ENCODE results near the gene IBA57. TPM values are rescaled to one million over a fixed set of nuclear protein-coding genes. Genes with fewer than 3 reads are reported as not detected.

Gene IBA57
- total and polyA plus RNA-seq, 2 donors, result 1.7 to 4.2 TPM

DNA sequence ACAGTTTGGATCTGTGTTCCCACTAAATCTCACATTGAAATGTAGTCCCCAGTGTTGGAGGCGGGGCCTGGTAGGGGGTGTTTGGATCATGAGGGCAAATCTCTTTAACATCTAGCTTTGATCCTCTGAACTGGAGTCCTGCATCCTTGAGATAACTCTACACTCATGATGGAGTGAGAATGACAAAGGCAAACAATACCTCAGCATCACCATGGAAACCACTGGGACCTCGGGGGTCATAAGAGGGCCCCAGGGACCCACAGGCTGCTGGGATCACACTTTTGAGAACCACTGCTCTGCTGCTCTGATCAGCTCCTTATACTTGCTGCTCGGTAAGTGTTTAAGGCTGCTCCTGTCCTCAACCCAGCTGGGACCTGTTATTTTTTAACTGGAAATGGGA lies 28.8 kb downstream of the IBA57 start:
- peaks cover 3 to 8% of the 10 kb centered on the region in 2 donors for H3K9me3 ChIP-seq (ENCODE audit: control insufficient read depth in 2 of 2, insufficient read depth in 1 of 2, low read length in 1 of 2)
- H3K27me3 ChIP-seq (ENCODE audit: control insufficient read depth in 2 of 2, insufficient read depth in 1 of 2, low read length in 1 of 2), result no peaks in the 10 kb centered on the region
- no peak overlapping the region for H3K27ac ChIP-seq (ENCODE audit: low read depth in 1 of 2, low read length in 1 of 2)
- H3K36me3 ChIP-seq (ENCODE audit: control insufficient read depth in 2 of 2, insufficient read depth in 2 of 2, low read length in 1 of 2), result no peaks in the 10 kb centered on the region
- 93% methylated on average over 3 of the region's 3 CpGs for WGBS
- H3K4me3 ChIP-seq (ENCODE audit: low read length in 2 of 2), result no peak overlapping the region
- H3K4me1 ChIP-seq (ENCODE audit: control insufficient read depth in 2 of 2, insufficient read depth in 2 of 2, low read length in 2 of 2), result no peaks in the 10 kb centered on the region
- DNase-seq (ENCODE audit: low read depth in 6 of 9, low spot score in 9 of 9), result no peak

DNA sequence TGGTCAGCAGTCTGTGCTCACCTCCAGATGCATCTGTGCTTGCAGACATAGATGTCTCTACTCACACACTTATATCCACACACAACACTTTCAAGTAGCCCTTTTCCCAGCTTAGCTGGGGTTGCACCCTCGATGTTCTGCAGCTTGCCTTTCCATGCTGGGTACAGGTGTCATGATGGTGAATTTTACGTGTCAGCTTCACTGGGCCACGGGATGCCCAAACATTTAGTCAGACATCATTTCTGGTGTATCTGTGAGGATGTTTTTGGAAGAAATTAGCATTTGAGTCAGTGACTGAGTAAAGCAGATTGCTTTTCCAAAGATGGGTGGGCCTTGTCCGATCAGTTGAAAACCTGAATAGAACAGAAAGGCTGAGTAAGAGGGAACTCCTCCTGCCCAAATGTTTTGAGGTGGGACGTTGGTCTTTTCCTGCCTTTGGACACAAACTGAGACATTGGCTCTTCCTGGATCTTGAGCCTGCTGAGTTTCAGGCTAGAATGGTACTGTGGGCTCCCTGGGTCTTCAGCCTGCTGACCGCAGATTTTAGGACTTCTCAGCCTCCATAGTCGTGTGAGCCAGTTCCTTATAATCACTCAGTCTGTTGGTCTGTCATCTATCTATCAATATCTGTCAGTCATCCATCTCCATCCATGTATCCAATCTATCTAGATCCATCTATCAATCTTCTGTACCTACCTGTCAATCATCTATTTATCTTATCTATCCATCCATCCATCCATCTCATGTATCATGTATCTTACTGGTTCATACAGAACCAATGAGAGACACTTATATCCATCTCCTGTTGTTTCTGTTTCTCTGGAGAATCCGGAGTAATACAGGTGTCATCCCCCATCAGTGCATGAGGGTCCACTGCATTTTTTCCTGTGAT lies 29.6 kb downstream of the IBA57 start:
- H3K4me3 ChIP-seq (ENCODE audit: low read length in 2 of 2), result no peak overlapping the region
- no peaks in the 10 kb centered on the region for H3K36me3 ChIP-seq (ENCODE audit: control insufficient read depth in 2 of 2, insufficient read depth in 2 of 2, low read length in 1 of 2)
- no peak for DNase-seq (ENCODE audit: low read depth in 6 of 9, low spot score in 9 of 9)
- H3K27me3 ChIP-seq (ENCODE audit: control insufficient read depth in 2 of 2, insufficient read depth in 1 of 2, low read length in 1 of 2), result no peaks in the 10 kb centered on the region
- no peak overlapping the region for H3K27ac ChIP-seq (ENCODE audit: low read depth in 1 of 2, low read length in 1 of 2)
- WGBS, result 97% methylated on average over 8 of the region's 8 CpGs
- H3K9me3 ChIP-seq (ENCODE audit: control insufficient read depth in 2 of 2, insufficient read depth in 1 of 2, low read length in 1 of 2), result peaks cover 3 to 8% of the 10 kb centered on the region in 2 donors
- no peaks in the 10 kb centered on the region for H3K4me1 ChIP-seq (ENCODE audit: control insufficient read depth in 2 of 2, insufficient read depth in 2 of 2, low read length in 2 of 2)

DNA sequence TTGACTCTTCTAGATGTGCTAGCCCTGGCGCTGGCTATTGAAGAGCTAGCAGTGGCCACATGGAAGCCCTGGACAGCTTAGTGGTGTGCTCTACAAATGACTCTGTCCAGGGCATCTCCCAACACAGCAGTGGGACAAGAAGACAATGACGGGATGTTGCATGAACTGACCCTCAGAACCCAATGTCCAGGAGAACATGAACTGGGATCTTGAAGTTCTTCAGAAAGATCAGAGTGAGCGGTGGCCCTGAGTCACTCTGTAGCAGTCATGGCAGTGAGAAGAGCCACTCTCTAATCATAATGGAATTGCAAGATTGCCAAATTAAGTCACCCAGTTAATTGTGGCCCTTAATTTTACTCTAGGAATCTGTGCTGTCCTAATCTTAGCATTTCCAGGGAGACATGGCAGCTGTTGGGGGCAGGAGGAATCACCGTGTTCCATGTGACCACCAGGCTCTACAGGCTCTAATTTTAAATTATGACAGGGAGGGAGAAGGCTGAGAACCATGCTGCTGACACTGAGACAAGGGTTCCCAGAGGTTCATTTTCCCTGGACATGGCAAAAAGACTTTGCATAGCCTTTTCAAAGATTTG lies 32.0 kb downstream of the IBA57 start:
- Histone ChIP-seq H3K4me1 (ENCODE audit: control insufficient read depth in 2 of 2, insufficient read depth in 2 of 2, low read length in 2 of 2) (no peaks in the 10 kb centered on the region), H3K36me3 (ENCODE audit: control insufficient read depth in 2 of 2, insufficient read depth in 2 of 2, low read length in 1 of 2) (no peaks in the 10 kb centered on the region), H3K4me3 (ENCODE audit: low read length in 2 of 2) (no peak overlapping the region), H3K27ac (ENCODE audit: low read depth in 1 of 2, low read length in 1 of 2) (no peak overlapping the region), H3K9me3 (ENCODE audit: control insufficient read depth in 2 of 2, insufficient read depth in 1 of 2, low read length in 1 of 2) (peaks cover 3 to 8% of the 10 kb centered on the region in 2 donors), H3K27me3 (ENCODE audit: control insufficient read depth in 2 of 2, insufficient read depth in 1 of 2, low read length in 1 of 2) (no peaks in the 10 kb centered on the region)
- WGBS, result over 99% methylated on average over 4 of the region's 4 CpGs
- no peak for DNase-seq (ENCODE audit: low read depth in 6 of 9, low spot score in 9 of 9)

DNA sequence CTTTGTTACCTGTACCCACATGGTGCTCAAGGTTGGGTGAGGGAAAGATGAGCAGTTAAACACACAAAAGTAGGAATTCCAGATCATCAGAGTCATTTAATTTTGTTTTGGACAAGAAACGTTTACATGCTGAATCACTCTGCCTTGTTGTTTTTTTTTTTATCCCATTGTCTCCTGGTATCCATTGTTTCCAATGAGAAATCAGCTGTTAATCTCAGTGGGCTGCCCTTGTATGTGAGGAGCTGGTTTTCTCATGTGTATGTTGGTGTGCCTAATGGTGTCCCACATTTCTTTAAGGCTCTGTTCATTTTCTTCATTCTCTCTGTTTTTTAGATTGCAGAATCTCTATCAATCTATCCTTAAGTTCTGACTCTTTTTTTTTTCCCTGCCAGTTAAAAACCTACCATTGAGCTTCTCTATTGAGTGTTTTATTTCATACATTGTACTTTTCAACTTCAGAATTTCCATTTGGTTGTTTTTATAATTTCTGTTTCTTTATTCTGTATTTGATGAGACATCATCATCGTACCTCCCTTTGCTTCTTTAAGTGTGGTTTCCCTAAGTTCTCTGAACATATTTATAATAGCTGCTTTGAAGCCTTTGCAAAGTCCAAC lies 33.5 kb downstream of the IBA57 start:
- no peak for DNase-seq (ENCODE audit: low read depth in 6 of 9, low spot score in 9 of 9)
- WGBS, result 79% methylated on average over 2 of the region's 2 CpGs
- Histone ChIP-seq H3K36me3 (ENCODE audit: control insufficient read depth in 2 of 2, insufficient read depth in 2 of 2, low read length in 1 of 2) (no peaks in the 10 kb centered on the region), H3K27me3 (ENCODE audit: control insufficient read depth in 2 of 2, insufficient read depth in 1 of 2, low read length in 1 of 2) (no peaks in the 10 kb centered on the region), H3K27ac (ENCODE audit: low read depth in 1 of 2, low read length in 1 of 2) (no peak overlapping the region), H3K9me3 (ENCODE audit: control insufficient read depth in 2 of 2, insufficient read depth in 1 of 2, low read length in 1 of 2) (peaks cover 3 to 8% of the 10 kb centered on the region in 2 donors), H3K4me3 (ENCODE audit: low read length in 2 of 2) (no peak overlapping the region), H3K4me1 (ENCODE audit: control insufficient read depth in 2 of 2, insufficient read depth in 2 of 2, low read length in 2 of 2) (no peaks in the 10 kb centered on the region)

DNA sequence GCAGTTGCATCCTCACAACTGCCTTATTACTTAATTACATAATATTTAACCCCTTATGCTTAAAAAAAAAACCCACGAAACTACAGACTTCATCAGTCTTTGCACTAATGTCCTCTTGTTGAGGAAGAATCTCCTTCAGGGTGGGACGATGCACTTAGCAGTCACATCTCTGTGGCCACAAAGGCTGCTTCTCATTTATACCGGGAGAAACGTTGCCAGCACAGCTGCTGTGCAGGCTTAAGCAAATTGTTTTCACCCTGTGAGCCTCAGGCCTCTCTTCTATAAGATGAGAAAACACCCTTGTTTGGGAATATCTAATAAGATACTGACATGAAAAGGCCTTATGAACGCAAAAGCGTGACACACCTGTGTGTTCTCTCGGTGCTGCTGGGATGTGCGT lies 39.4 kb downstream of the IBA57 start:
- no peak for DNase-seq (ENCODE audit: low read depth in 6 of 9, low spot score in 9 of 9)
- H3K36me3 ChIP-seq (ENCODE audit: control insufficient read depth in 2 of 2, insufficient read depth in 2 of 2, low read length in 1 of 2), result no peaks in the 10 kb centered on the region
- peaks cover 0 to 31% of the 10 kb centered on the region in 2 donors for H3K27me3 ChIP-seq (ENCODE audit: control insufficient read depth in 2 of 2, insufficient read depth in 1 of 2, low read length in 1 of 2)
- no peaks in the 10 kb centered on the region for H3K4me1 ChIP-seq (ENCODE audit: control insufficient read depth in 2 of 2, insufficient read depth in 2 of 2, low read length in 2 of 2)
- 76% methylated on average over 8 of the region's 8 CpGs for WGBS
- H3K27ac ChIP-seq (ENCODE audit: low read depth in 1 of 2, low read length in 1 of 2), result no peak overlapping the region
- H3K4me3 ChIP-seq (ENCODE audit: low read length in 2 of 2), result no peak overlapping the region
- no peaks in the 10 kb centered on the region for H3K9me3 ChIP-seq (ENCODE audit: control insufficient read depth in 2 of 2, insufficient read depth in 1 of 2, low read length in 1 of 2)

DNA sequence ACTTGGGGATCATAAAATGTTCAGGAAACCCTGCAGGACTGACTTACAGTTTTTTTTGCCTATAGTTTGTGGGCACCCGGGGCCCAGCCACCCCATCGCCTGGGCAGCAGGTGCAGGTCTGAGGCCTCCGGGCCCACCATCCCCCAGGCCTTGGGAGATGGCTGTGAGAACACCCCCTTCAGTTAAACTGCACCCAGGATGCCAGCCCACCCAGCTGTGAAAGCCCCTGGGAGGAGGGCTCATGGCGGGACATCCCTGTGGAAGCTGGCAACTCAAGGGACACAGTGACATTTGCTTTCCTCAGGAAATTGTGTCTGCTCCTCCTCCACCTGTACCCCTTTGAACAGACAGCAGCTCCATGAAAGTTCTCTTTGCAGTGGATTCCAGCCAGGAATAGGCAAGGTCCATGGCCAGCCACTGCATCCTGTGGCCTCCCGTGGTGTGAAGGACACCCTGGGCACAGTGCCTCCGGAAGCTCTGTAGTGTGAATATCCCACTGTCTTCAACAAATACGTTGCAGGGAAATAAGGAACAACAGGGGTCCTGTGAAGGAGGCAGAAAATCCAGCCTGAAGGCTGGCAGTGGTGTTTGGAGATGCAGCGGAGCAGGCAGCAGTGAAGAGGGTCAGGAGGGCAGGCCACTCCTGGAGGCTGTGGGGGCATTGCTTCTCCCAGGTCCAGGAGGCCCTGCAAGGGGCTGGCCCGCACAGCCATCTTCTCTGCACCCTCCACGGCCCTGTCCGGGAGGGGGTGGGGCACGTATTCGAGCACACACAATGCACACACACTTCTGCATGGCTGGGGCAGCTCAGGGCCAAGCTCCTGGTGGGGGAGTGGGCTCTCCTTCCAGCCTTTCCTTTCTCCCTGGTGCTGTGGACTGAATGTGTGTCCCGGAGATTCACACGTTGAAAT lies 40.2 kb downstream of the IBA57 start:
- Histone ChIP-seq H3K4me3 (ENCODE audit: low read length in 2 of 2) (no peak overlapping the region), H3K36me3 (ENCODE audit: control insufficient read depth in 2 of 2, insufficient read depth in 2 of 2, low read length in 1 of 2) (no peaks in the 10 kb centered on the region), H3K4me1 (ENCODE audit: control insufficient read depth in 2 of 2, insufficient read depth in 2 of 2, low read length in 2 of 2) (no peaks in the 10 kb centered on the region), H3K27me3 (ENCODE audit: control insufficient read depth in 2 of 2, insufficient read depth in 1 of 2, low read length in 1 of 2) (peaks cover 0 to 36% of the 10 kb centered on the region in 2 donors), H3K27ac (ENCODE audit: low read depth in 1 of 2, low read length in 1 of 2) (no peak overlapping the region), H3K9me3 (ENCODE audit: control insufficient read depth in 2 of 2, insufficient read depth in 1 of 2, low read length in 1 of 2) (no peaks in the 10 kb centered on the region)
- no peak for DNase-seq (ENCODE audit: low read depth in 6 of 9, low spot score in 9 of 9)
- WGBS, result 68% methylated on average over 15 of the region's 15 CpGs

DNA sequence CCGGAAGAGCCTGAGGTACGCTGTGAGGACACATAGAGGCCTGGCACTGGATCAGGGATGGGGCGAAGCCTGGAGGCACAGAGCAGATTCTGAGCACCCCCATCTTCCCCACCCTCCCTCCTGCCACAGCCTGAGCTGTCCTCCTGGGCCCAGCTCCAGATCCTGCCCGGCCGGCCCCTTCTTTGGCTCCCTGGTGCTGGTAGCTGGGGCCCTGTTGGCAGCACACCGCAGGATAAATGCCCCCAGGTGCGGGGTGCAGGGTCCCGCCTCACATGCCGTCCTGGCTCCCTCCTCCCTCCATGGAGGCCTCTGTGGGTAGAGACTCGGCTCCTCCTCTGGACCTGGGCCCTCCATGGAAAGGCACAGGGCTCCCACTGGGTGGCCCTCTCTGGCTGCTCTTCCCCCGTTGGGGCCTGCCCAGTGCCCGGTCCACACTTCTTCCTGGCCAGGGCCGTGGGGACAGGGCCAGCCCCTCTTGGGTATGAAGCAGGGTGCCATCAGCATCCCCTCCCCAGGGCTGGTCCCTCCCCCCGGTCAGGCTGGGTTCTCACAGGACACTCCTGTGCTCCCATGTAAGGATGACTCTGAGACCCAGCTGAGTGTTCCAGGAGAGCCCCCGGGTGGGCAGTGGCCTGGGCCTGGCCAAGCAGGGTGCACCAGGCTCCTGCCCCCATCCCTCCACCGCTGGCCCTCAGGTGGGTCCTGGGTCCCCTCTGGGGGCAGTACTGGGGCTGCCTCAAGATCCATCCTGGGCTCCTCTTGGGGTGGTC lies 41.2 kb downstream of the IBA57 start:
- H3K27me3 ChIP-seq (ENCODE audit: control insufficient read depth in 2 of 2, insufficient read depth in 1 of 2, low read length in 1 of 2), result peaks cover 0 to 46% of the 10 kb centered on the region in 2 donors
- no peak overlapping the region for H3K27ac ChIP-seq (ENCODE audit: low read depth in 1 of 2, low read length in 1 of 2)
- no peak for DNase-seq (ENCODE audit: low read depth in 6 of 9, low spot score in 9 of 9)
- no peaks in the 10 kb centered on the region for H3K4me1 ChIP-seq (ENCODE audit: control insufficient read depth in 2 of 2, insufficient read depth in 2 of 2, low read length in 2 of 2)
- H3K4me3 ChIP-seq (ENCODE audit: low read length in 2 of 2), result no peak overlapping the region
- no peaks in the 10 kb centered on the region for H3K36me3 ChIP-seq (ENCODE audit: control insufficient read depth in 2 of 2, insufficient read depth in 2 of 2, low read length in 1 of 2)
- WGBS, result 83% methylated on average over 16 of the region's 16 CpGs
- H3K9me3 ChIP-seq (ENCODE audit: control insufficient read depth in 2 of 2, insufficient read depth in 1 of 2, low read length in 1 of 2), result no peaks in the 10 kb centered on the region

DNA sequence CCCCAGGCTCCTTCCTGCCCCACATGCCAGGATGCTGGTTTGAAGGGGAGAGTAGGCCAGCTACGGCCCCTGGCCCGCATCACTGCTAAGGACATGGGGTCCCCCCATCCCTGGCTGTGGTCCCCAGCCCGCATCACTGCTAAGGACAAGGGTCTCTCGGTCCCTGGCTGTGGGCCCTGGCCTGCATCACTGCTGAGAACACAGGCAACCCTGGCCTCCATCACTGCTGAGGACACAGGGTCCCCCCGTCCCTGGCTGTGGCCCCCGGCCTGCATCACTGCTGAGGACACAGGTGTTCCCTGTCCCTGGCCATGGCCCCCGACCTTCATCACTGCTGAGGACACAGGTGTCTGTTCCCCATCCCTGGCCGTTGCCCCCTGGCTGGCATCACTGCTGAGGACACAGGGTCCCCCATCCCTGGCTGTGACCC lies 41.8 kb downstream of the IBA57 start:
- H3K27ac ChIP-seq (ENCODE audit: low read depth in 1 of 2, low read length in 1 of 2), result no peak overlapping the region
- peaks cover 0 to 48% of the 10 kb centered on the region in 2 donors for H3K27me3 ChIP-seq (ENCODE audit: control insufficient read depth in 2 of 2, insufficient read depth in 1 of 2, low read length in 1 of 2)
- DNase-seq (ENCODE audit: low read depth in 6 of 9, low spot score in 9 of 9), result no peak

More for the DNA sequence above, 41.8 kb downstream of the IBA57 start:
- H3K9me3 ChIP-seq (ENCODE audit: control insufficient read depth in 2 of 2, insufficient read depth in 1 of 2, low read length in 1 of 2), result peaks cover 0 to 1% of the 10 kb centered on the region in 2 donors
- WGBS, result 87% methylated on average over 8 of the region's 8 CpGs
- H3K4me3 ChIP-seq (ENCODE audit: low read length in 2 of 2), result no peak overlapping the region
- peaks cover 0 to under 1% of the 10 kb centered on the region in 2 donors for H3K4me1 ChIP-seq (ENCODE audit: control insufficient read depth in 2 of 2, insufficient read depth in 2 of 2, low read length in 2 of 2)
- no peaks in the 10 kb centered on the region for H3K36me3 ChIP-seq (ENCODE audit: control insufficient read depth in 2 of 2, insufficient read depth in 2 of 2, low read length in 1 of 2)

Data from thymus (tissue), 11 donors.